Parathyroid adenoma (tissue), 2 donors: ENCODE measurements around the gene NANOS2.

ENCODE experiments used
- H2AFZ ChIP-seq: fragments of 300-600 bp; sonication (generic); one replicate; pipeline ENCODE4 v1.7.0; 2017; ENCODE audit warnings: antibody characterized with exemption, mild to moderate bottlenecking
- H3K27ac ChIP-seq: fragments of 300-600 bp; sonication (generic); one replicate; pipeline ENCODE4 v1.7.0; 2017
- H3K27me3 ChIP-seq: fragments of 300-600 bp; sonication (generic); one replicate; pipeline ENCODE4 v1.7.0; 2017; ENCODE audit warnings: low read length; ENCODE audit not compliant: control insufficient read depth, insufficient read depth
- H3K36me3 ChIP-seq: fragments of 300-600 bp; sonication (generic); one replicate; pipeline ENCODE4 v1.7.0; 2017; ENCODE audit warnings: low read length; ENCODE audit not compliant: control insufficient read depth, insufficient read depth
- H3K4me1 ChIP-seq: fragments of 300-600 bp; sonication (generic); one replicate; pipeline ENCODE4 v1.7.0; 2017; ENCODE audit warnings: control low read depth
- H3K4me2 ChIP-seq: fragments of 300-600 bp; sonication (generic); one replicate; pipeline ENCODE4 v1.7.0; 2017; ENCODE audit warnings: low read length
- H3K4me3 ChIP-seq: fragments of 300-600 bp; sonication (generic); one replicate; pipeline ENCODE4 v1.7.0; 2017; ENCODE audit warnings: low read depth, low read length
- H3K79me2 ChIP-seq: fragments of 300-600 bp; sonication (generic); one replicate; pipeline ENCODE4 v1.7.0; 2017; ENCODE audit warnings: control low read depth
- H3K9ac ChIP-seq: fragments of 300-600 bp; sonication (generic); one replicate; pipeline ENCODE4 v1.7.0; 2017; ENCODE audit warnings: mild to moderate bottlenecking
- H3K9me3 ChIP-seq: fragments of 300-600 bp; sonication (generic); one replicate; pipeline ENCODE4 v1.7.0; 2017; ENCODE audit warnings: low read length; ENCODE audit not compliant: control insufficient read depth
- CTCF ChIP-seq: fragments of 300-600 bp; sonication (generic); IDR thresholded peaks from one replicate; pipeline ENCODE4 v1.7.0; 2017; ENCODE audit warnings: antibody characterized with exemption, mild to moderate bottlenecking
- donor health status: primary hyperparathyroidism.

Gene NANOS2

GRCh38 chr19:45933759-45934158 lies 19.2 kb upstream of the NANOS2 start:
- Histone ChIP-seq H3K36me3 (no peaks in the 10 kb centered on the region), H3K79me2 (no peaks in the 10 kb centered on the region), H3K4me3 (no peak overlapping the region), H3K27ac (no peak overlapping the region), H2AFZ (no peak overlapping the region), H3K9me3 (no peaks in the 10 kb centered on the region), H3K4me2 (no peak overlapping the region), H3K4me1 (no peaks in the 10 kb centered on the region), H3K27me3 (no peaks in the 10 kb centered on the region), H3K9ac (no peak overlapping the region)
- no peak for TF ChIP-seq CTCF

- no peak overlapping the region for H3K4me2 ChIP-seq
- H3K9ac ChIP-seq: no peak overlapping the region
- H3K79me2 ChIP-seq: no peaks in the 10 kb centered on the region
- H3K27me3 ChIP-seq: no peaks in the 10 kb centered on the region
- H2AFZ ChIP-seq: no peak overlapping the region
- no peaks in the 10 kb centered on the region for H3K9me3 ChIP-seq
- H3K4me3 ChIP-seq: no peak overlapping the region
- no peaks in the 10 kb centered on the region for H3K4me1 ChIP-seq
- H3K27ac ChIP-seq: no peak overlapping the region
- H3K36me3 ChIP-seq: no peaks in the 10 kb centered on the region
- TF ChIP-seq CTCF: no peak
These were observed 16.5 kb upstream of the NANOS2 start for GRCh38 chr19:45931055-45931454.

GRCh38 chr19:45929247-45929646 lies 14.7 kb upstream of the NANOS2 start:
- Histone ChIP-seq H3K4me1 (no peaks in the 10 kb centered on the region), H3K4me2 (no peak overlapping the region), H3K9me3 (no peaks in the 10 kb centered on the region), H3K9ac (no peak overlapping the region), H3K79me2 (no peaks in the 10 kb centered on the region), H2AFZ (no peak overlapping the region), H3K27me3 (no peaks in the 10 kb centered on the region), H3K27ac (no peak overlapping the region), H3K4me3 (no peak overlapping the region), H3K36me3 (no peaks in the 10 kb centered on the region)
- TF ChIP-seq CTCF: no peak

GRCh38 chr19:45927565-45928261 lies 13.1 kb upstream of the NANOS2 start:
- Histone ChIP-seq H3K4me3 (no peak overlapping the region), H3K9ac (no peak overlapping the region), H3K9me3 (no peaks in the 10 kb centered on the region), H3K4me1 (no peaks in the 10 kb centered on the region), H3K27me3 (no peaks in the 10 kb centered on the region), H3K79me2 (no peaks in the 10 kb centered on the region), H3K27ac (no peak overlapping the region), H3K36me3 (no peaks in the 10 kb centered on the region), H2AFZ (peak overlapping the region; percentile 17), H3K4me2 (peak overlapping the region; percentile 53)
- TF ChIP-seq CTCF: peak; percentile 9

- Histone ChIP-seq H3K9me3 (no peaks in the 10 kb centered on the region), H2AFZ (no peak overlapping the region), H3K4me3 (no peak overlapping the region), H3K36me3 (no peaks in the 10 kb centered on the region), H3K27me3 (no peaks in the 10 kb centered on the region), H3K79me2 (no peaks in the 10 kb centered on the region), H3K9ac (no peak overlapping the region), H3K4me1 (no peaks in the 10 kb centered on the region), H3K4me2 (no peak overlapping the region), H3K27ac (no peak overlapping the region)
- TF ChIP-seq CTCF: no peak
These were observed 10.4 kb upstream of the NANOS2 start for GRCh38 chr19:45924891-45925447.
